Measurements from ENCODE around the gene USP24. TPM values are rescaled to one million over a fixed set of nuclear protein-coding genes. Genes with fewer than 3 reads are reported as not detected.

USP24 gene
- total RNA-seq, 1 donor from 2014 or later = 30.8 TPM

DNA sequence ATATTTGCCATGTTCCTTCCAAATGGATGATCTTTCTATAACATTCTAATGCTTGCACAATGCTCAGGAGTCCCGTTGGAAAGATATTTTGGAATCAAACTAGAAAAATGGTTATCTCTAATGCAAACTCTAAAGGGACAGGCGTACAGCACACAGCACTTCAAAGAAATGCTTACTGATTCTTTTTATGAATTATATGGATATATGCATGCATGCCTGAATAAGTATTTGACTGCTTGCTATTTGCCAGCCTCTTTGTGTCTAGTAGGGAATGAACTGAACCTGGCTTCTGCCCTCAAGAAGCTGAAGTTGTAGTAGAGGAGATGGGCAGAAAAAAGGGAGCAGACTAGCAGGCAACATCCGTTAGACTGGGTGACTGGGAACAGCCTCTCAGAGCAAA lies 127.7 kb downstream of the USP24 start:
- no peaks in the 10 kb centered on the region for H3K4me1 ChIP-seq (ENCODE audit: insufficient read depth, low read length)
- no peaks in the 10 kb centered on the region for H4K20me1 ChIP-seq (ENCODE audit: insufficient read depth, low read length)
- H3K36me3 Mint-ChIP-seq (ENCODE audit: low read depth, unreplicated experiment) = peaks cover 39% of the 10 kb centered on the region
- H3K27ac Mint-ChIP-seq (ENCODE audit: unreplicated experiment) = no peak overlapping the region
- TF ChIP-seq EZH2 (IDR thresholded peaks at IDR 0.05; ENCODE audit: insufficient read depth, low read length) = no peak
- TF ChIP-seq, protein P1, sequence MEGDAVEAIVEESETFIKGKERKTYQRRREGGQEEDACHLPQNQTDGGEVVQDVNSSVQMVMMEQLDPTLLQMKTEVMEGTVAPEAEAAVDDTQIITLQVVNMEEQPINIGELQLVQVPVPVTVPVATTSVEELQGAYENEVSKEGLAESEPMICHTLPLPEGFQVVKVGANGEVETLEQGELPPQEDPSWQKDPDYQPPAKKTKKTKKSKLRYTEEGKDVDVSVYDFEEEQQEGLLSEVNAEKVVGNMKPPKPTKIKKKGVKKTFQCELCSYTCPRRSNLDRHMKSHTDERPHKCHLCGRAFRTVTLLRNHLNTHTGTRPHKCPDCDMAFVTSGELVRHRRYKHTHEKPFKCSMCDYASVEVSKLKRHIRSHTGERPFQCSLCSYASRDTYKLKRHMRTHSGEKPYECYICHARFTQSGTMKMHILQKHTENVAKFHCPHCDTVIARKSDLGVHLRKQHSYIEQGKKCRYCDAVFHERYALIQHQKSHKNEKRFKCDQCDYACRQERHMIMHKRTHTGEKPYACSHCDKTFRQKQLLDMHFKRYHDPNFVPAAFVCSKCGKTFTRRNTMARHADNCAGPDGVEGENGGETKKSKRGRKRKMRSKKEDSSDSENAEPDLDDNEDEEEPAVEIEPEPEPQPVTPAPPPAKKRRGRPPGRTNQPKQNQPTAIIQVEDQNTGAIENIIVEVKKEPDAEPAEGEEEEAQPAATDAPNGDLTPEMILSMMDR (IDR thresholded peaks at IDR 0.05; ENCODE audit: insufficient read depth, low read depth, low read length) = no peak
- no peak overlapping the region for H3K4me2 ChIP-seq (ENCODE audit: low read length)
- H3K27ac ChIP-seq (ENCODE audit: low read depth, low read length) = no peak overlapping the region
- no peak for DNase-seq (ENCODE audit: low read depth)
- no peaks in the 10 kb centered on the region for H3K27me3 Mint-ChIP-seq (ENCODE audit: low read depth, unreplicated experiment)
- H3K4me3 ChIP-seq (ENCODE audit: insufficient read depth, low read depth, low read length) = no peak overlapping the region
- H3K4me3 Mint-ChIP-seq (ENCODE audit: unreplicated experiment) = no peak overlapping the region
- peaks cover 47% of the 10 kb centered on the region for H3K36me3 ChIP-seq (ENCODE audit: insufficient read depth, low read length)
- H3K9ac ChIP-seq (ENCODE audit: low read length) = no peak overlapping the region
- H3K4me1 Mint-ChIP-seq (ENCODE audit: low read depth, unreplicated experiment) = peaks cover 22% of the 10 kb centered on the region
- H3K79me2 ChIP-seq (ENCODE audit: insufficient read depth, low read length) = no peaks in the 10 kb centered on the region
- H3K27me3 ChIP-seq (ENCODE audit: insufficient read depth, low read length) = no peaks in the 10 kb centered on the region
- no peaks in the 10 kb centered on the region for H3K9me3 ChIP-seq (ENCODE audit: insufficient read depth, low read depth, low read length)
- H3K9me3 Mint-ChIP-seq (ENCODE audit: unreplicated experiment) = no peaks in the 10 kb centered on the region
- FAIRE-seq = no peak
- H2AFZ ChIP-seq (ENCODE audit: low read depth, low read length) = no peak overlapping the region

- Histone ChIP-seq H3K9ac (ENCODE audit: low read length) (no peak overlapping the region), H3K27ac (ENCODE audit: low read depth, low read length) (no peak overlapping the region), H3K4me1 (ENCODE audit: insufficient read depth, low read length) (peaks cover 14% of the 10 kb centered on the region), H3K9me3 (ENCODE audit: insufficient read depth, low read depth, low read length) (no peaks in the 10 kb centered on the region), H3K4me2 (ENCODE audit: low read length) (no peak overlapping the region), H3K4me3 (ENCODE audit: insufficient read depth, low read depth, low read length) (no peak overlapping the region), H3K36me3 (ENCODE audit: insufficient read depth, low read length) (peaks cover 52% of the 10 kb centered on the region), H3K27me3 (ENCODE audit: insufficient read depth, low read length) (no peaks in the 10 kb centered on the region), H3K79me2 (ENCODE audit: insufficient read depth, low read length) (no peaks in the 10 kb centered on the region), H2AFZ (ENCODE audit: low read depth, low read length) (no peak overlapping the region), H4K20me1 (ENCODE audit: insufficient read depth, low read length) (no peaks in the 10 kb centered on the region)
- no peak overlapping the region for H3K4me3 Mint-ChIP-seq (ENCODE audit: unreplicated experiment)
- FAIRE-seq (no peak), DNase-seq (ENCODE audit: low read depth) (no peak)
- no peaks in the 10 kb centered on the region for H3K27me3 Mint-ChIP-seq (ENCODE audit: low read depth, unreplicated experiment)
- no peak overlapping the region for H3K27ac Mint-ChIP-seq (ENCODE audit: unreplicated experiment)
- H3K4me1 Mint-ChIP-seq (ENCODE audit: low read depth, unreplicated experiment) = peaks cover 29% of the 10 kb centered on the region
- H3K36me3 Mint-ChIP-seq (ENCODE audit: low read depth, unreplicated experiment) = peaks cover 38% of the 10 kb centered on the region
- no peaks in the 10 kb centered on the region for H3K9me3 Mint-ChIP-seq (ENCODE audit: unreplicated experiment)
- no peak for TF ChIP-seq EZH2 (IDR thresholded peaks at IDR 0.05; ENCODE audit: insufficient read depth, low read length)
These were observed 130.9 kb downstream of the USP24 start for GRCh38 chr1:55084257-55084656.

- H3K27me3 Mint-ChIP-seq (ENCODE audit: low read depth, unreplicated experiment) = no peaks in the 10 kb centered on the region
- H3K4me1 ChIP-seq (ENCODE audit: insufficient read depth, low read length) = peaks cover 14% of the 10 kb centered on the region
- H4K20me1 ChIP-seq (ENCODE audit: insufficient read depth, low read length) = no peaks in the 10 kb centered on the region
- peaks cover 29% of the 10 kb centered on the region for H3K36me3 Mint-ChIP-seq (ENCODE audit: low read depth, unreplicated experiment)
- DNase-seq (ENCODE audit: low read depth) = no peak
- no peak overlapping the region for H3K4me2 ChIP-seq (ENCODE audit: low read length)
- no peaks in the 10 kb centered on the region for H3K79me2 ChIP-seq (ENCODE audit: insufficient read depth, low read length)
- H3K27ac Mint-ChIP-seq (ENCODE audit: unreplicated experiment) = peak overlapping the region; percentile 38
- H3K27me3 ChIP-seq (ENCODE audit: insufficient read depth, low read length) = no peaks in the 10 kb centered on the region
- no peaks in the 10 kb centered on the region for H3K9me3 Mint-ChIP-seq (ENCODE audit: unreplicated experiment)
- no peak overlapping the region for H3K27ac ChIP-seq (ENCODE audit: low read depth, low read length)
- no peak overlapping the region for H2AFZ ChIP-seq (ENCODE audit: low read depth, low read length)
- H3K36me3 ChIP-seq (ENCODE audit: insufficient read depth, low read length) = peaks cover 52% of the 10 kb centered on the region
- no peak overlapping the region for H3K4me3 Mint-ChIP-seq (ENCODE audit: unreplicated experiment)
- no peaks in the 10 kb centered on the region for H3K9me3 ChIP-seq (ENCODE audit: insufficient read depth, low read depth, low read length)
- TF ChIP-seq, protein P1 (IDR thresholded peaks at IDR 0.05; ENCODE audit: insufficient read depth, low read depth, low read length) = no peak
- H3K9ac ChIP-seq (ENCODE audit: low read length) = no peak overlapping the region
- H3K4me3 ChIP-seq (ENCODE audit: insufficient read depth, low read depth, low read length) = no peak overlapping the region
- FAIRE-seq = no peak
- peaks cover 17% of the 10 kb centered on the region for H3K4me1 Mint-ChIP-seq (ENCODE audit: low read depth, unreplicated experiment)
These were observed 133.3 kb downstream of the USP24 start for GRCh38 chr1:55081905-55082296.

All from astrocyte (in vitro differentiated cells and primary cell).